ENCODE data around the gene ARL15.

Gene ARL15

DNA sequence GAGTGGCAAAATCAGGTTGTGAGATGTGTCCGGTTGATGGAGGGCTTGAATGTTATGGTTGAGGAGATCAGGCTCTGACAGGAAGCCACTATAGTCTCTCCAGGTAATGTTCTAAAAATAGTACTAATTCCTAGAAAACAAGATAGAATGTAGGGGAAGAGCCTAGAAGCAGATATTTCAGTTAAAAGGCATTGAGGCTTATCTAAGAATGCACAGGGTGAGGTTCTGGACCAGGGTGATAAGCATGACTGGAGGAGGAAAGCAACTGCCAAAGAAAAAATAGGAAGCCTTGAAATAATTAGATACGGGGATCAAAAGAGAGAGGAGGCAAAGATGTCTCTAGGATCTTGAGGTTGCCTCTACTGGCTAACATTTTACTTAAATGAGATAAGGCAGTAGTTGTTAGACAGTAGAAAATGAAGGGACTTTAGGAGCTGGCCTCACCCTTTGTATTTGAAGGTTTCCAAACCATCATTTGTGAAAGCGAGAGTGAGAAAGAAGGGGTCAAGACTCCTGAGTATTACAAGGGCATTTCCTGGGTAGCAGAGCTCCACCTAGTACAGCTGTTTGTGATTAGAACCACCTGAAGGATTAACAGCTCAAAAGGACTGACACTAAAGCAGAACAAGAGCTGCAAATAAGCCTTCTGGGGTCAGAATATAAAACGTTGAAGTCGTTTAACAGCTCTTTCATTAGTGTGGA lies 15.4 kb upstream of the ARL15 start:
- H3K27ac ChIP-seq (replicated peaks) = no peak overlapping the region
- H3K27me3 ChIP-seq (ENCODE audit: insufficient read depth, poor library complexity, severe bottlenecking) = peaks cover 2% of the 10 kb centered on the region
- no peak overlapping the region for H3K4me3 ChIP-seq (replicated peaks; ENCODE audit: insufficient read depth, low read length)
- no peak for TF ChIP-seq SPI1 (IDR thresholded peaks at IDR 0.05; ENCODE audit: borderline replicate concordance, low read depth)
- TF ChIP-seq, protein P1, sequence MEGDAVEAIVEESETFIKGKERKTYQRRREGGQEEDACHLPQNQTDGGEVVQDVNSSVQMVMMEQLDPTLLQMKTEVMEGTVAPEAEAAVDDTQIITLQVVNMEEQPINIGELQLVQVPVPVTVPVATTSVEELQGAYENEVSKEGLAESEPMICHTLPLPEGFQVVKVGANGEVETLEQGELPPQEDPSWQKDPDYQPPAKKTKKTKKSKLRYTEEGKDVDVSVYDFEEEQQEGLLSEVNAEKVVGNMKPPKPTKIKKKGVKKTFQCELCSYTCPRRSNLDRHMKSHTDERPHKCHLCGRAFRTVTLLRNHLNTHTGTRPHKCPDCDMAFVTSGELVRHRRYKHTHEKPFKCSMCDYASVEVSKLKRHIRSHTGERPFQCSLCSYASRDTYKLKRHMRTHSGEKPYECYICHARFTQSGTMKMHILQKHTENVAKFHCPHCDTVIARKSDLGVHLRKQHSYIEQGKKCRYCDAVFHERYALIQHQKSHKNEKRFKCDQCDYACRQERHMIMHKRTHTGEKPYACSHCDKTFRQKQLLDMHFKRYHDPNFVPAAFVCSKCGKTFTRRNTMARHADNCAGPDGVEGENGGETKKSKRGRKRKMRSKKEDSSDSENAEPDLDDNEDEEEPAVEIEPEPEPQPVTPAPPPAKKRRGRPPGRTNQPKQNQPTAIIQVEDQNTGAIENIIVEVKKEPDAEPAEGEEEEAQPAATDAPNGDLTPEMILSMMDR (IDR thresholded peaks at IDR 0.05; ENCODE audit: insufficient read depth, low read length) = no peak
- TF ChIP-seq GABPA (IDR thresholded peaks at IDR 0.05; ENCODE audit: low read depth) = no peak
- TF ChIP-seq, protein P2, sequence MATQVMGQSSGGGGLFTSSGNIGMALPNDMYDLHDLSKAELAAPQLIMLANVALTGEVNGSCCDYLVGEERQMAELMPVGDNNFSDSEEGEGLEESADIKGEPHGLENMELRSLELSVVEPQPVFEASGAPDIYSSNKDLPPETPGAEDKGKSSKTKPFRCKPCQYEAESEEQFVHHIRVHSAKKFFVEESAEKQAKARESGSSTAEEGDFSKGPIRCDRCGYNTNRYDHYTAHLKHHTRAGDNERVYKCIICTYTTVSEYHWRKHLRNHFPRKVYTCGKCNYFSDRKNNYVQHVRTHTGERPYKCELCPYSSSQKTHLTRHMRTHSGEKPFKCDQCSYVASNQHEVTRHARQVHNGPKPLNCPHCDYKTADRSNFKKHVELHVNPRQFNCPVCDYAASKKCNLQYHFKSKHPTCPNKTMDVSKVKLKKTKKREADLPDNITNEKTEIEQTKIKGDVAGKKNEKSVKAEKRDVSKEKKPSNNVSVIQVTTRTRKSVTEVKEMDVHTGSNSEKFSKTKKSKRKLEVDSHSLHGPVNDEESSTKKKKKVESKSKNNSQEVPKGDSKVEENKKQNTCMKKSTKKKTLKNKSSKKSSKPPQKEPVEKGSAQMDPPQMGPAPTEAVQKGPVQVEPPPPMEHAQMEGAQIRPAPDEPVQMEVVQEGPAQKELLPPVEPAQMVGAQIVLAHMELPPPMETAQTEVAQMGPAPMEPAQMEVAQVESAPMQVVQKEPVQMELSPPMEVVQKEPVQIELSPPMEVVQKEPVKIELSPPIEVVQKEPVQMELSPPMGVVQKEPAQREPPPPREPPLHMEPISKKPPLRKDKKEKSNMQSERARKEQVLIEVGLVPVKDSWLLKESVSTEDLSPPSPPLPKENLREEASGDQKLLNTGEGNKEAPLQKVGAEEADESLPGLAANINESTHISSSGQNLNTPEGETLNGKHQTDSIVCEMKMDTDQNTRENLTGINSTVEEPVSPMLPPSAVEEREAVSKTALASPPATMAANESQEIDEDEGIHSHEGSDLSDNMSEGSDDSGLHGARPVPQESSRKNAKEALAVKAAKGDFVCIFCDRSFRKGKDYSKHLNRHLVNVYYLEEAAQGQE (IDR thresholded peaks at IDR 0.05; ENCODE audit: insufficient replicate concordance, low read depth) = no peak
- TF ChIP-seq POLR2AphosphoS5 (IDR thresholded peaks at IDR 0.05; ENCODE audit: low read depth) = no peak
- no peak for DNase-seq (ENCODE audit: low read depth in 1 of 2, low spot score in 1 of 2)

DNA sequence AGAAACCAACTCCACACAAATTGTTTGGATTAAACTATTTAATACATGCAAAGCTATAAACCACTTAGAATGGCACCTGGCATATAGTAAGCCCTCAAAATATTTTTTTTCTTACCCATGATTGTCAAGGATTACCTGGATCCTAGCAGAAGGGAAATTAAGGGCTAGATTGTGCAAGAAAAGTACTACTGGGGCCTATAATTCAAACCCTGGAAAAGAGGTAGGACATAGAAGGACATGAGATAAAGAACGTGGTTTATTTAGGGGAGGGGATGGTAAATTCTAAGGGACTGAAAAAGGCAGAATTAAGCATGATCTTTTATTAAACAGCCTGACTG lies 14.9 kb upstream of the ARL15 start:
- no peak for DNase-seq (ENCODE audit: low read depth in 1 of 2, low spot score in 1 of 2)
- TF ChIP-seq, protein P1 (IDR thresholded peaks at IDR 0.05; ENCODE audit: insufficient read depth, low read length) = no peak
- no peak for TF ChIP-seq GABPA (IDR thresholded peaks at IDR 0.05; ENCODE audit: low read depth)
- TF ChIP-seq, protein P2 (IDR thresholded peaks at IDR 0.05; ENCODE audit: insufficient replicate concordance, low read depth) = no peak
- H3K4me3 ChIP-seq (replicated peaks; ENCODE audit: insufficient read depth, low read length) = no peak overlapping the region
- H3K27me3 ChIP-seq (ENCODE audit: insufficient read depth, poor library complexity, severe bottlenecking) = peaks cover 2% of the 10 kb centered on the region
- no peak overlapping the region for H3K27ac ChIP-seq (replicated peaks)

DNA sequence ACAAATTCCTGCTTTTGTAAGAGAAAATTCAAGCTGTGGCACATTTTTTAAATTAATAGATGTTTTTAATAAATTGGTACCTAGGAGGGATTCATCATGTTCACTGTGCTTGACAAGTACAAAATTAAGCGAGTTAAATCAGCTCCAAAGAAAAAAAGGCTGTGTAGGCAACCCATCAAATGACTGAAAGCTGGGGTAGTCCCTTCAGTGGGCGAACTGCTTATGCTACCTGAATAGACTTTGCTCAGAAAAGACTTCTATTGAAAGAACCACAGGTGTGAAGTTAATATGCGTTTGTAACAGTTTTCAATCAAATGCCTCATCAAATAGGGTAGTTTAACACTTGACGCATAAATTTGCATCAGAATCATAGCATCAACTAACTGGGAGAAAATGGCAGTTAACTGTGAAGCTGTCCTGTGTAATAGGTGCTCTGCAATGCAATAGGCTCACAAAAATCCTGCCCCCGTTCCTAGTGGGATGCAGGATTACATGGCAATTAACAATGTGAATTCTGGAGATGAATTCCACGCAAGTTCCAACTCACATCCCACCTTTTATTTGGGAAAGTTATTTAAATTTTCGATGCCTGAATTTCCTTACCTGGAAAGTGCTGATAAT lies 14.4 kb upstream of the ARL15 start:
- H3K27me3 ChIP-seq (ENCODE audit: insufficient read depth, poor library complexity, severe bottlenecking) = peaks cover 4% of the 10 kb centered on the region
- DNase-seq (ENCODE audit: low read depth in 1 of 2, low spot score in 1 of 2) = no peak

More for the DNA sequence above, 14.4 kb upstream of the ARL15 start:
- TF ChIP-seq SPI1 (IDR thresholded peaks at IDR 0.05; ENCODE audit: borderline replicate concordance, low read depth) (no peak), POLR2AphosphoS5 (IDR thresholded peaks at IDR 0.05; ENCODE audit: low read depth) (no peak), GABPA (IDR thresholded peaks at IDR 0.05; ENCODE audit: low read depth) (no peak)
- TF ChIP-seq, protein P2 (IDR thresholded peaks at IDR 0.05; ENCODE audit: insufficient replicate concordance, low read depth) = no peak
- Histone ChIP-seq H3K27ac (replicated peaks) (no peak overlapping the region), H3K4me3 (replicated peaks; ENCODE audit: insufficient read depth, low read length) (no peak overlapping the region)
